Right atrium auricular region (tissue), 2 donors: Measurements from ENCODE around the gene SIRPB2. TPM values are rescaled to one million over a fixed set of nuclear protein-coding genes. Genes with fewer than 3 reads are reported as not detected.

Experiments used
- DNase-seq: peaks from one replicate; pipeline ENCODE4 v3.0.0-alpha.2; 2019; ENCODE audit warnings: low spot score
- H3K27ac ChIP-seq, 2 donors: fragments of 200-600 bp; sonication (generic); 1 replicate in 1 of 2; 2 replicates in 1 of 2; pipeline ENCODE4 v1.5.1; 2016 to 2019
- H3K27me3 ChIP-seq, 2 donors: fragments of 200-600 bp; sonication (generic); one replicate each; pipeline versions ENCODE4 v1.5.1 to v1.6.0; 2017 to 2019
- H3K36me3 ChIP-seq: fragments of 200-600 bp; sonication (generic); one replicate; pipeline ENCODE4 v1.5.1; 2016
- H3K4me1 ChIP-seq, 2 donors: fragments of 200-600 bp; sonication (generic); one replicate each; pipeline versions ENCODE4 v1.5.1 to v1.6.0; 2017 to 2019
- H3K4me3 ChIP-seq, 2 donors: fragments of 200-600 bp; sonication (generic); 1 replicate in 1 of 2; 2 replicates in 1 of 2; pipeline ENCODE4 v1.5.1; 2017 to 2019; ENCODE audit warnings: mild to moderate bottlenecking in 1 of 2, moderate library complexity in 1 of 2
- H3K9me3 ChIP-seq, 2 donors: fragments of 200-600 bp; sonication (generic); one replicate each; pipeline ENCODE4 v1.5.1; 2019
- CTCF ChIP-seq, 2 donors: fragments of 200-600 bp; sonication (generic); IDR thresholded peaks; one replicate each; pipeline ENCODE4 v1.5.1; 2019; ENCODE audit warnings: antibody characterized with exemption in 2 of 2
- total RNA-seq, 2 donors: library from RNA; depleted of rRNA; stranded (reverse); fragments of >200 nt; gene quantifications; one replicate each; pipeline ENCODE4 v1.1.0, GENCODE V29; 2016

SIRPB2 gene
- total RNA-seq, 2 donors from 2014 or later = 2.6 to 4.4 TPM

- DNase-seq = no peak
- H3K27ac ChIP-seq = no peak overlapping the region
- no peaks in the 10 kb centered on the region for H3K9me3 ChIP-seq
- no peaks in the 10 kb centered on the region for H3K36me3 ChIP-seq
- no peak overlapping the region for H3K4me3 ChIP-seq
- H3K4me1 ChIP-seq = no peaks in the 10 kb centered on the region
- no peaks in the 10 kb centered on the region for H3K27me3 ChIP-seq
- TF ChIP-seq CTCF (IDR thresholded peaks at IDR 0.05) = no peak
Observed at GRCh38 chr20:1479831-1480595, 11.2 kb downstream of the SIRPB2 start.

GRCh38 chr20:1478566-1478965, 12.7 kb downstream of the SIRPB2 start:
- no peaks in the 10 kb centered on the region for H3K4me1 ChIP-seq
- DNase-seq = no peak
- no peak overlapping the region for H3K27ac ChIP-seq
- no peak for TF ChIP-seq CTCF (IDR thresholded peaks at IDR 0.05)
- H3K27me3 ChIP-seq = no peaks in the 10 kb centered on the region
- H3K9me3 ChIP-seq = no peaks in the 10 kb centered on the region
- H3K36me3 ChIP-seq = no peaks in the 10 kb centered on the region
- H3K4me3 ChIP-seq = no peak overlapping the region

GRCh38 chr20:1477896-1478490, 13.2 kb downstream of the SIRPB2 start:
- H3K27ac ChIP-seq = no peak overlapping the region
- no peak overlapping the region for H3K4me3 ChIP-seq
- DNase-seq = no peak
- no peaks in the 10 kb centered on the region for H3K36me3 ChIP-seq
- H3K27me3 ChIP-seq = no peaks in the 10 kb centered on the region
- H3K4me1 ChIP-seq = no peaks in the 10 kb centered on the region
- TF ChIP-seq CTCF (IDR thresholded peaks at IDR 0.05) = no peak
- no peaks in the 10 kb centered on the region for H3K9me3 ChIP-seq

GRCh38 chr20:1474817-1475603, 16.2 kb downstream of the SIRPB2 start:
- Histone ChIP-seq H3K4me1 (peaks cover 0 to 6% of the 10 kb centered on the region in 2 donors), H3K27me3 (no peaks in the 10 kb centered on the region), H3K36me3 (no peaks in the 10 kb centered on the region), H3K27ac (no peak overlapping the region), H3K4me3 (no peak overlapping the region), H3K9me3 (no peaks in the 10 kb centered on the region)
- no peak for DNase-seq
- no peak for TF ChIP-seq CTCF (IDR thresholded peaks at IDR 0.05)

GRCh38 chr20:1474325-1474724, 16.9 kb downstream of the SIRPB2 start:
- no peak for DNase-seq
- Histone ChIP-seq H3K27ac (no peak overlapping the region), H3K4me1 (peaks cover 0 to 10% of the 10 kb centered on the region in 2 donors), H3K36me3 (no peaks in the 10 kb centered on the region), H3K4me3 (no peak overlapping the region), H3K27me3 (no peaks in the 10 kb centered on the region), H3K9me3 (no peaks in the 10 kb centered on the region)
- no peak for TF ChIP-seq CTCF (IDR thresholded peaks at IDR 0.05)
